Activated CD4-positive, alpha-beta T cell treated with anti-CD3 and anti-CD28 coated beads, Interleukin-2, amount 50 U/mL, for 4 hours (primary cell): Measurements from ENCODE around the gene TRPT1.

Source experiments
- DNase-seq, 2 experiments: peaks; one replicate each; pipeline ENCODE4 v3.0.0-alpha.2; 2020

The TRPT1 gene

DNA sequence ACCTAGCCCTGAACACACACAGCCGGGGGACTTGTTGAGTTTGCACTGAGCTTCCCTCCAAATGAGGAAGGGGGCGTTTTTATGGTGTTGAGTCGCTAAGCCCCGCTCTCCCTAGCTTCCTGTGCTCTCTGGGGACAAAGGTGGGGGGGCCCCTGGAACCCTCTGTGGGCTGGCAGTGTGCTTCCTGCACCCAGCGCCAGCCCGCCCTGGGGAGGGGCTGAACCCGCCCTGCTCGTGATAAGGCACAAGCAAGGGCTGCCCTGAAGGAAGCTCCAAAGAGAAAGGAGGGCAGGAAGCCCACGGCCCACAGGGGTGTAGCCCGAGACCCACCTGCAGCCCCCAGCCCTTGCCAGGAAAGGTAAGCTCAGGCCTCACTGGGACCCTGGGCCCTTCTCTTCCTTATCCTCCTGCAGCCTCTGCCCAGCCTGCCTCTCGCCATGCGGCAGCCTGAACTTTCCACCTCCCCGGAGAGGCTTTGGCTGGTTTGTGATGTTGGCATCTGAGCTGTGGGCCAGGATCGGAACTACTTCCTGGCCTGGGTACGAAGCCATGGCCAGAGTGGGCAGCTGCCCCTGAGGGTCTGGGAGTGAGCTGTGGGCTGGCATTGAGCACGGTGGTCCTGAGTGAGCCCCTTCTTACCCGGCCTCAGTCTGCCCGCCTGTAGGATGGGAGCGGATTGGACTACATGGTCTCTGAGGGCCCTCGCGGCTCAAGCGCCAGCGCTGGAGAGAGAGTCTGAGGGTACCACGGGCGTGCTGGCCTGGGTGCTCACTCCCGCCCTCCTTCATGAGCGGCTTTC is 19.3 kb downstream of the TRPT1 start, which contains the start of gene FERMT3:
TSS of gene FERMT3 (plus strand) at position 265 of the 799 bp plus-strand sequence. CDS start 644 bp downstream, outside the sequence.
- DNase-seq = peak; percentile 55 to 60

DNA sequence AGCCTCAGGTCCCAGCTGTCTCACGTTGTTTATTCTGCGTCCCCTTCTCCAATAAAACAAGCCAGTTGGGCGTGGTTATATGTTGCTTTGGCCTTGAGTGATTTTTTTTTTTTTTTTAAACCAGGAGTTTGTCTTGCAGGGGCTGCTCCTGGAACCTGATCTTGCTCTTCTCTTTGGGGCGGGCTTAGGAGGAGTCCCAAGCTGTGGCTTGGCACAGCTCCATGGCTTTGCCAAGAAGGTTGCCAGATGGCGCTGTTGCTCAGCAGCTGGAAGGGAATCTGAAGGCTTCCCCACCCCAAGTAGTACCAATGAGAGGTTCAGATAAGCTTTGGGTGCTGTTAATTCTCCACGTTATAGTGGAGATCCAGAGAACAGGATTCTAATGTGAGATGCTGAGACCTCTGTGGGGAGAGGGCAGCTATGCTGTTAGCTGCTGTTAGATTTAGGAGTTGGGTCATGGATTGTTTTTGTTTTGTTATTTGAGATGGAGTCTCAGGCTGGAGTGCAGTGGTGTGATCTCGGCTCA is 21.5 kb downstream of the TRPT1 start:
- DNase-seq = peak; percentile 80 to 82

DNA sequence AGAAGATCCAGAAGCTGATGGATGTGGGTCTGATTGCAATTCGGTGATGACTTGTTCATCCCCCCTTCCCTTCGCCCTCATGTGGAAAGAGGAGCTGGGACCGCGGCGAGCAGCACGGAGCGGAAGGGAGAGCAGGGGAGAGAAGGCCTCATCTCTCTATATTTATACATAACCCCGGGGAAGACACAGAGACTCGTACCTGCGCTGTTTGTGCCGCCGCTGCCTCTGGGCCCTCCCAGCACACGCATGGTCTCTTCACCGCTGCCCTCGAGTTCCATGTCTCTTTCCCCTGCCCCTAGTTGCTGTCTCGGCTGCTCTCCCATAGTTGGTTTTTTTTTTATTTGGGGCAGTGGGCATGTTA is 21.9 kb downstream of the TRPT1 start:
- no peak for DNase-seq

DNA sequence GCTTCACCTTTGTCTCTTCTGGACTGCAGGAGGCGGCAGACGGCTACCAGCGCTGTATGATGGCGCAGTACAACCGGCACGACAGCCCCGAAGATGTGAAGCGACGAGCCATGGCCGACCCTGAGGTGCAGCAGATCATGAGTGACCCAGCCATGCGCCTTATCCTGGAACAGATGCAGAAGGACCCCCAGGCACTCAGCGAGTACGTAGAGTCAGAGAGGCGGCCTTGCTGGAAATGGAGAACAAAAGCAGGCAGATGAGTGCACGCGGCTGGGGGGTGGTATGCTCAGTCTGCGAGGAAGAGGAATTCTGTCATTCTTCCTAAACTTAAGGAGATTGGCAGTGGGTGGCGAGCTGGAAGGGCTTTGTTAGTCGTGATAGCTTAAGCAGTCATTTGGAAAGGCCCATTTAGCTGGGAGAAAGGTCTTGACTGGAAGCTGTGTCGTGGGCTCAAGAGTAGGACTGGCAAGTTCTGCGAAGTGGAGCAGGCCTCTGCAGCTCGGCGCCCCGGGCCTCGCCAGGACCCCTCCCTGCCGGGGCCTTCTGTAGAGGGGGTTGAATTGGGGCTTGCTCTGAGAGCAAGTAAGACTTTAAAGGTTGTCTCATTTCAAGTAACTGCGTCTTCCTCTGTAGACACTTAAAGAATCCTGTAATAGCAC is 22.4 kb downstream of the TRPT1 start:
- no peak for DNase-seq

DNA sequence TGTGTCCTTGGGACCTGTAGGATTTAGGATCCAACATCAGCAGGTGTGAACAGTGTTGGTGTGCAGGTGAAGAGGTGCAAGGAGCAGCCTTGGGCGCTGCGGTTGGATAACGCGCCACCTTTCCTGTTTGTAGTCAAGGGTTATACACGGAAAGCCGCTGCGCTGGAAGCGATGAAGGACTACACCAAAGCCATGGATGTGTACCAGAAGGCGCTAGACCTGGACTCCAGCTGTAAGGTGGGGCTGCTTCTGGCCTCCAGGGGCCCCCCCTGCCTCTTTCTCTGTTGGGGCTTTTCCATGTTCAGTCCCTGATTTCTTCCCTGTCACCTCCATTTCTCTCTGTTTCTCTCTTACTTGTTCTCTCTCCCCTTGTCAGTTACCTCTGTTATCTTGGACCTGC is 23.0 kb downstream of the TRPT1 start:
- DNase-seq = no peak

DNA sequence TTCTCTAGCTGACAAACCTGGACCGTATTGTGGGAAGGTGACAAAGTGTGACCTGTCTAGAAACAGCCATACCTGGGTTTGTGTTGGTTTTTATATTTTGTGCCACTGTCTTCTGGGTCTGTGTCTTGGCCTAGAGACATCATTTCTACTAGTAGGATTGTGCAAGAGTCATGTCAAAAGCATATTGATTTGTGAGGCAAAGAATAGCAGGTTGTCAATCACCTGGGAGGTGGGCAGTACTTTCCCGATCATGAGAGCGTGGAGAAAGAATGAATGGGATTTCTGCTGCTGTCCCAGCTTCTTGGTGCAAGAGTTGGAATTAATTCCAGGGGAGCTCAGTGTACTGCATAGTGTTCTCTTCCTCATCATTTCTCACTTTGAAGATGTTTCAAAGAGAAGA is 24.4 kb downstream of the TRPT1 start:
- no peak for DNase-seq

DNA sequence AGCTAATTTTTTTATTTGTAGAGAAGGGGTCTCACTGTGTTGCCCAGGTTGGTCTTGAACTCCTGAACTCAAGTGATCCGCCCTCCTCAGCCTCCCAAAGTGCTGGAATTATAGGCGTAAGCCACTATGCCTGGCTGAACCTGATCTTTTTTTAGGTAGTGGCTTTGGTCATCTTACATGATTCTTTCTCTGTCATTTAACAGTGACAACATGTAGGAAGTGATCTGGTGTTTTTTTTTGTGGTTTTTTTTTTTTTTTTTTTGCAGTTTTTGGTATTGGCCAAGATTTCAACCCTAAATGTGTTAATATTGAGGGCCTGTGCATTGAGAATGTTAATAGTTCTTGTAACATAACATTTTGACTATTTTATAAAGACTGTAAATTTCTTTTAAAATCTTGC is 27.5 kb downstream of the TRPT1 start:
- DNase-seq = no peak

DNA sequence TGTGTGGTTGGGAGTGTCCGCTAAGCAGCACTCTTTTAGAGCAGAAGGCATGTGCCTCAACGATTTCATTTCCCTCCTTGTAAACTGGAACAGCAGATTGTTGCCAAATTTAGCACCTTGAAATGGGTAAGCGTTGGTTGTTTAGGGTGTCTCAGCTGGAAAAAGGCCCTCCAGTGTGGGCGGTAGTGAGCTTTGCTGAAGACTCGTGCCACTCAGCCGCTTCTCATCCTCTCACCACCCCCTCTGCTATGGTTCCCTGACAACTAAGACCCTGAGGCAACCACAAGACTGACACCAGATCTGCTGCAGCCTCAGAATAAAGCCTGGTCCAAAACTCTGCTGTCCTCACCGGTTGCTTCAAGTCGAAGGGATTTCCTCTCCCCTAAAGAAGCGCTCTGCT is 29.4 kb downstream of the TRPT1 start:
- no peak for DNase-seq

DNA sequence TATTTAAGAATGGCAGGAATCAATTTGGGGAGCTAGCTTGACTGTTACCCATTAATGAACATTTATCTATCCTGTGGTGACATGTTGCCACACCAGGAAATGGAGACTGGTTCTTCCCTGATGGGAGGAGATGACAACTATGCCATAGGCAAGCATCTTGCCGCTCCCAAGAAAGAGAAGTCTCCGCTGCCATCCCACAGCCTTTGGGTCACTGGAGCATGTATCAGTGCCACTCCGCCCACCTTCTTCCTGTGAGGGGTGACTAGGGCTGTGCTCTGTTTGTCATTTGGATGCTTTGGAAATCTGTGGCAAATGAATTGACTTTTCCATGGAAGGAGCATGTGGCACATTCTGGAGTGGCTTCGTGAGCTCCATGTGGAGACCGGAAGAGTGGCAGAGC is 33.6 kb downstream of the TRPT1 start:
- DNase-seq = no peak

DNA sequence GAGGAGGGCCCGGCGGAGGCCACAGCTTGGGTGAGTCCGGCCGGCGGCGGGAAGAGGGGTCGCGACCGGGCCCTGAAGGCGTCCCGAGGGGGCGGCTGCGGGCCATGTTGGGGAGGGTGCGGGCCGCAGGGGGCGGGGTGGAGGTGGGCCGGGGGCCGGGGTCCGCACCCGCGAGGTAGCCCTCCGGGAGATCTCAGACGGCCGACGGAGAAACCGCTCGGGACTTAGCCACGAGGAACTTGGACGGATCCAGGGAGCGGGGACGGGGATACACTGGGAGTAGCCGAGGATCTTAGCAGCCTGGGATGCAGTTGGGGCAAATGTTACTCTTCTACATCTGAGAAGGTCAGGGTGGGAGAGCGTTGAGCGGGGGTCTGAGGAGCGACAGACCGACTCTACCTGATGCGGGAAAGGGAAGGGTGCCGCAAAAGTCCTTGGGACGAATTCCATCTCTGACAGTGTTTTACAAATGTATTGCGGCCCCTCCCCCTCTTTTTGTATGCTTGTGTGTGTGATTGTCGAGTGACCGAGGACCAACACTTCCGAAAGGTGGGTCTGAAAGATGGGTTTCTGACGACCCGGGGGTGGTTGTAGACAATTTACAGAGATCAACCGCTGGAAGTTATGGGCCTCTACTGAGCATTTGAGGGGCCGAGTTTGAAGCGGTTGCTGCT is 39.4 kb downstream of the TRPT1 start:
- no peak for DNase-seq

DNA sequence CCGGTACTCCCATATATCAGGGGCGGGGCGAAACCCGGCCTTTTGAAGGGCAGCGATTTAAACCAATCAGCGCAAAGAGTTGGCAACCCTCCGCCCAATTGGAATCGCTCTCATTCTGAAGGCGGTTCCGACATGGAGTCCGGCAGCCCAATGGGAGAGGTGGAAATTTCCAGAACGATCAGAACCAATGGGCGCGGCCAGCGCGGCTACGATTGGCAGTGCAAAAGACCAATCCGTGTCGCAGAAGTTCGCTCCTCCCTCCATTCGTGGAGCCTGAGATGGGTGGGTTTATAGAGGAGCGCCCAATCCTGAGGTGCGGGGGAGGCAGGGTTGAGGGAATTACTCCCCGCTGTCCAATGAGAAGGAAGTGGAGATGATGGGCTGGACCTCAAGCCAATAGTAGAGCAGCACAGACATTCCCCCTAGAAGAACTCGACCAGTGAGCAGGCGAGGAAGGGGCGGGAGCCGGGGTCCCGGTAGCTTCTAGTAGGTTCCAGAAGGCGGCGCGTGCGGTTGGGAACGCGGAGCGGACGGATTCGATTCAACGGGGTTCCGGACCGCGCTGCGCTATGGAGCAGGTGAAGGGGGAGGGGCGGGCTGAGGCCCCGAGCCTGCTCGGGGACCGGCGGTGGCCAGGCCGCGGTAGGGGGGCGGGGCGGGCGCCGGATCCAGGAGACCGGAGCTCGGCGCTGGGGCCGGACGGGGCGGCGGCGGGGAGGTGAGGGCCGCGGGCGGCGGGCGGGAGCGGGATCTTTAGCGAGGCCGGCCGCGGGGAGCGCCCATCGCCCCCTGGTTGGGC is 40.1 kb downstream of the TRPT1 start, which contains the start of gene STIP1:
TSS of gene STIP1 (plus strand) at position 479 of the 799 bp plus-strand sequence. CDS start at position 570, 91 bp downstream.
- DNase-seq = peak; percentile 98

DNA sequence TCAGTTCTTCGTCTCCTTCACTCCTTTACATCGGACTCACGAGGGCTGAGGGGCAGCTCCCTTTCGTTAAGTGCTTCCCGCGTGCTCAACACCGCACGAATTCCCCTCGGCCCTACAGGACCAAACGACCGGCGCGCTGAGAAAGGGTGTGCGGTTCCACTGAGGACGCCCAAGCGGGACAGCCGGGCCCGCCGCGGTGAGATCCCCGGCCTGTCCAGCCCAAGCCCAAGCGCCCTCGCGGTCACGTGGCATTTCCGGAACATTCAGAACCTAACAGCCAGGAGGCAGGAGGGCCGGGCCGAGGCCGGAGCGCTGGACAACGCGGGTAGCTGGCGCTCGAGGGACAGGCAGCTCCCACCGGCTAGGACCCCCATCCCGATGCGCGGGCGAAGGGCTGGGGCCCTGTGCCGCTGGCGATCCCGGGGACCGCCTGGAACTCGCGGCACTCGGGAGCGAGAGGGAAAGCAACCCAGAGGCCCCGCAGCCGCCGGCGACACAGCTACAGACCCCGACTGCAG is 40.8 kb downstream of the TRPT1 start:
- DNase-seq = no peak

DNA sequence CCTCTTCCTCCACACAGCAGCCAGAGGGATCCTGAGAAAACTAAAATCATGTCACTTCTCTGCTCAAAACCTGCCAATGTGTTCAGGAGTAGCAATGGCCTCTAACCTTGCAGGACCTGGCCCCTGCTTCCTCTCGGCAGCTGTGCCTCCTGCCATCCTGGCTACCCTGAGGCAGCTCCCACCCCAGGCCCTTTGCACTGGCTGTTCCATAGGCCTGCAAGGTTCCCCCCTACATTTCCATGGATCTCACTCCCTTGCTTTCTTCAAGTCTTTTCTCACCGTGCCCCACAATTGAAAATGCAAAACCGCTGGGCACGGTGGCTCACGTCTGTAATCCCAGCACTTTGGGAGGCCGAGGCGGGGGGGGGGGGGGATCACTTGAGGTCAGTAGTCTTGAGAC is 42.1 kb downstream of the TRPT1 start:
- no peak for DNase-seq

DNA sequence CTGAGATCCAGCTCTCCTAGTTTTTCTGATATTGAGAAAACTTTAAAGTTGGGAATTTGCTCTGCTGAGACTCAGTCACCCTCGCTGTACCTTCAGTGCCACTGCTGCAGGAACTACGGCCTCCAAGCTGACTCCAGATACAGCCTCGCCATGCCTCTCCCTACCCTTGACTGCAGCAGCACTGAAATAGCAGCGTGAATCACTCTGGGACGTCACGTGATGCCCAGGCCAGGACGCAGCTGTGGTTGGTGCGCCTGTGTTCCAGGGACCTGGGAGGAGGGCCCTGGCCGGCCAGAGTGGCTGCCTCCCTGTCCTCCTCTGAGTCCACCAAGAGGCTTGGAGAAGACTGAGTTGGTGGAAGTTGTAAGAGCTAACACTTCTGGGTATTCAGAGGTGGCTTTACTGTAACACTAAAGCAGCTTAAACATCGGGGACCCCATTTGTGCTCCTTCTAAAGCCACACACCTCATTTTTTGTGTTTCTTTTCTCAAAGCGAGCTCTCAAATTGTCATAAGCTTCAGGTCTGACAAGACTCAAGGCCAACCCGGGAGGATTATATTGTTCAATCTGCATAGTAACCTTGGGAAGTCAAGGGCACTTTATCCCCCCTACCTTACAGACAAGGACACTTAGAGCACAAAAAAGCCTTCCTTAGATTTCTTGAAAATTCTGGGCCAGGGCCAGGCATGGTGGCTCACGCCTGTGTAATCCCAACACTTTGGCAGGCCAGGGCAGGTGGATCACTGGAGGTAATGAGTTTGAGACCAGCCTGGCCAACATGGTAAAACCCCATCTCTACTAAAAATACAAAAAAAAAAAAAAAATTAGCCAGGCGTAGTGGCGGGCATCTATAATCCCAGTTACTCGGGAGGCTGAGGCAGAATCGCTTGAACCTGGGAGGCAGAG is 44.2 kb downstream of the TRPT1 start:
- peak in 1 of 2 experiments; percentile 11 for DNase-seq

DNA sequence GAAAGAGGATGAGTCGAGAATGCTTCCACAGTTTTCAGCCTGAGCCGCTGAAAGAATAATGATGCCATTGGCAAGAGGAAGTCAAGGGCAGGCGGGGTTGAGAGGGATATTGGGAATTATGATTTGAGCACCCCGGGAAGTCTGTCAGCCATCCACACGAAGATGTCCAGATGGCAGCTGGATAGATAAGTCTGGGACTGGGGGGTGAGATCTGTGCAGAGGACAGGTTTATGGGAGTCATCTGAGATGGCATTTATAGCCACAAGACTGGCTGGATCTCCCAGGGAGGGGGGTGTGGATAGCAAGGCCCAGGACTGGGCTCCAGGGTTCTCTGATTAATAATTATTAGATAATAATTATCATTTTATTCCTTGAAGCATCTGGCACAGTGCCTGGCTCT is 45.1 kb downstream of the TRPT1 start:
- DNase-seq = no peak

DNA sequence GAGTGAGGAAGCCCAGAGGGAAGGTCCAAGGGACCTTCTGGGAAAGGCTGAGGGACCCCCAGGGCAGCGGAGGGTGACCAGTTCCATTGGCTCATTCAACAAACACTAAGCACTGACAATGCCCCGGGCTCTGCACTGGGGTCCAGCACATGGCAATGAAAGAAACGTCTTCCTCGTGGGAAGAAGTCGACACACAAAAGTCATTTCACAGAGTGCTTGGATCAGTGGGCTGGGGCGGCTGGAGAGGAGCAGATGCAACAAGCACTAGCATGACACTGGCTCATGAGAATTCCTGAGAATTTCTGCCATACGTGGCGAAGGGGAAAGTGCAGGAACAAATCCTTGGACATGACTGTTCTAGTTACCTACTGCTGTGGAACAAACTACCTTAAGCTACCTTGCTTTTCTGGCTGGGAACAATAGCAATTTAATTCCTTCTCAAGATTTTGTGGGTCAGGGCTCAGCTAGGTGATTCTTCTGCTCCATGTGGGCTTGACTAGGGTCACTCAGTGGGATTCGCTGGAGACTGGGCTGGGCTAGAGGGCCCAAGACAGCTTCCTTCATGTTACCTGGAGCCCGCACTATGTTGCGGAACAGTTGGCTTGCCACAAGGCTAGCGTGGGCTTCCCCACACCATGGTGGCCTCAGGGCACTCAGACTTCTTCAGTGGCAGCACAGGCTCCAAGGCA is 46.9 kb downstream of the TRPT1 start:
- no peak for DNase-seq

DNA sequence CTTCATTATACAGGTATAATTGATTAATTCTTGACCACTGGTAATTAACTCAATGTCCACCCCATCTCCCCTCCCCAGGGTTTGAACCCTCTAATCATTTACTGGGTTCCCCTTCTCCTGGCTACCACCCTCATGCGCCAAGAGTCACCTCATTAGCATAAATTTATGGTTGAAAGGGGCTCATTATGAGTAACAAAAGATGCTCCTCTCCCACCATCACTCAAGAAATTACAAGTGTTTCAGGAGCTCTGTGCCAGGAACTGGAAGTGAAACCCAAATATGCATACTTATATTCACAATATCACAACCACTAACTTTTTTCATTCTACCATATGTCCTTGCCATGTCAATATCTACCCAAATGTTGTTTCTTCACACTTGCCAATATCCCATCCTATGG is 47.8 kb downstream of the TRPT1 start:
- no peak for DNase-seq

DNA sequence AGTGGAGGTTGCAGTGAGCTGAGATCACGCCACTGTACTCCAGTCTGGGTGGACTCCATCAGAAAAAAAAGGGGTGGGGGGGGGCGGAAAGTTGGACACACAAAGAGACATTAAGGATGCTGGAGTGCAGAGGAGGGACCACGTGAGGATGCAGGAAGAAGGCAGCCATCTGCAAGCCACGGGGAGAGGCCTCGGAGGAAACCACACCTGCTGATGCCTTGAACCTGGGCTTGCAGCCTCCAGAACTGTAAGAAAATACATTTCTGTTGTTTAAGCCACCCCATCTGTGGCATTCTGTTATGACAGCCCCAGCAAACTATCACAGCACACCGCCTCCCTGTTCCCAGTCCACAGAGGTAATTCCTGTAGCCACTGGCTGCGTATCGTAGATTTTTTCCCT is 49.2 kb downstream of the TRPT1 start:
- no peak for DNase-seq
